Central memory CD8-positive, alpha-beta T cell (primary cell): ENCODE results near the gene HSD11B2.

Source experiments
- ATAC-seq: fragments of 150-1000 bp; cut with Tn5 transposase; replicated peaks from 2 replicates; pipeline ENCODE4 v1.10.0; 2022; ENCODE audit warnings: mild to moderate bottlenecking, moderate FRiP score, moderate number of reproducible peaks; ENCODE audit not compliant: poor library complexity, severe bottlenecking; ENCODE audit errors: extremely low read depth
- DNase-seq, 2 donors: peaks; one replicate each; pipeline ENCODE4 v3.0.0; 2021; ENCODE audit warnings: low spot score in 2 of 2
- H3K27ac Mint-ChIP-seq: one replicate; pipeline ENCODE4 v1.8.0; 2022; ENCODE audit warnings: low read depth, mild to moderate bottlenecking, moderate library complexity, mixed read lengths
- H3K27me3 Mint-ChIP-seq: one replicate; pipeline ENCODE4 v1.8.0; 2022; ENCODE audit warnings: mixed read lengths
- H3K36me3 Mint-ChIP-seq: one replicate; pipeline ENCODE4 v1.8.0; 2022; ENCODE audit warnings: mild to moderate bottlenecking, moderate library complexity, mixed read lengths; ENCODE audit not compliant: insufficient read depth
- H3K4me1 Mint-ChIP-seq: one replicate; pipeline ENCODE4 v1.8.0; 2022; ENCODE audit warnings: mixed read lengths
- H3K4me3 Mint-ChIP-seq: one replicate; pipeline ENCODE4 v1.8.0; 2022; ENCODE audit warnings: mild to moderate bottlenecking, moderate library complexity, mixed read lengths
- H3K9me3 Mint-ChIP-seq: one replicate; pipeline ENCODE4 v1.8.0; 2022; ENCODE audit warnings: mixed read lengths

Gene HSD11B2

GRCh38 chr16:67474551-67475455, 43.9 kb downstream of the HSD11B2 start:
- Mint-ChIP-seq H3K4me1 (peaks cover 64% of the 10 kb centered on the region), H3K9me3 (no peaks in the 10 kb centered on the region)

GRCh38 chr16:67477960-67478554, 47.1 kb downstream of the HSD11B2 start:
- no peak for ATAC-seq
- Mint-ChIP-seq H3K4me1 (peaks cover 65% of the 10 kb centered on the region), H3K36me3 (peaks cover 21% of the 10 kb centered on the region), H3K27ac (peak overlapping the region; percentile 61), H3K27me3 (no peaks in the 10 kb centered on the region), H3K4me3 (peak overlapping the region; percentile 50), H3K9me3 (no peaks in the 10 kb centered on the region)
- no peak for DNase-seq

More at GRCh38 chr16:67474551-67475455, 43.9 kb downstream of the HSD11B2 start:
- H3K27me3 Mint-ChIP-seq, result no peaks in the 10 kb centered on the region
- H3K27ac Mint-ChIP-seq, result no peak overlapping the region
- H3K36me3 Mint-ChIP-seq, result peaks cover 7% of the 10 kb centered on the region
- DNase-seq, result no peak
- H3K4me3 Mint-ChIP-seq, result no peak overlapping the region
- ATAC-seq, result no peak

GRCh38 chr16:67480833-67481560, 50.1 kb downstream of the HSD11B2 start, which contains the start of gene ATP6V0D1:
Gene ATP6V0D1, minus strand, starts transcription at chr16:67481157. Its CDS starts 71 bp downstream, at chr16:67481086.
- H3K27ac Mint-ChIP-seq, result peak within 1 kb of the TSS; percentile 99
- peak; percentile 89 for ATAC-seq
- H3K4me3 Mint-ChIP-seq, result peak within 1 kb of the TSS; percentile 99
- peaks cover 50% of the 10 kb centered on the region for H3K4me1 Mint-ChIP-seq
- peaks cover 23% of the 10 kb centered on the region for H3K36me3 Mint-ChIP-seq
- DNase-seq, result peak; percentile 98 to 99
- H3K27me3 Mint-ChIP-seq, result no peaks in the 10 kb centered on the region
- H3K9me3 Mint-ChIP-seq, result no peaks in the 10 kb centered on the region

GRCh38 chr16:67481561-67482232, 50.8 kb downstream of the HSD11B2 start:
- ATAC-seq (peak; percentile 3), DNase-seq (no peak)
- Mint-ChIP-seq H3K36me3 (peaks cover 25% of the 10 kb centered on the region), H3K9me3 (no peaks in the 10 kb centered on the region), H3K27me3 (no peaks in the 10 kb centered on the region), H3K27ac (peak overlapping the region; percentile 99), H3K4me3 (peak overlapping the region; percentile 99), H3K4me1 (peaks cover 50% of the 10 kb centered on the region)

GRCh38 chr16:67482233-67482924, 51.5 kb downstream of the HSD11B2 start:
- H3K4me1 Mint-ChIP-seq, result peaks cover 46% of the 10 kb centered on the region
- no peak for ATAC-seq
- peak overlapping the region; percentile 99 for H3K4me3 Mint-ChIP-seq

GRCh38 chr16:67483150-67483549, 52.2 kb downstream of the HSD11B2 start, which contains the start of gene AGRP:
Gene AGRP, minus strand, starts transcription at chr16:67483547. Its CDS starts 149 bp downstream, at chr16:67483398.
- ATAC-seq (no peak), DNase-seq (no peak)
- no peaks in the 10 kb centered on the region for H3K9me3 Mint-ChIP-seq
- peaks cover 27% of the 10 kb centered on the region for H3K36me3 Mint-ChIP-seq
- H3K4me3 Mint-ChIP-seq, result peak within 1 kb of the TSS; percentile 99
- H3K27me3 Mint-ChIP-seq, result no peaks in the 10 kb centered on the region
- H3K4me1 Mint-ChIP-seq, result peaks cover 38% of the 10 kb centered on the region
- H3K27ac Mint-ChIP-seq, result peak within 1 kb of the TSS; percentile 99

More at GRCh38 chr16:67482233-67482924, 51.5 kb downstream of the HSD11B2 start:
- Mint-ChIP-seq H3K36me3 (peaks cover 25% of the 10 kb centered on the region), H3K27me3 (no peaks in the 10 kb centered on the region), H3K9me3 (no peaks in the 10 kb centered on the region), H3K27ac (peak overlapping the region; percentile 99)
- DNase-seq, result no peak

GRCh38 chr16:67483731-67484525, 53.0 kb downstream of the HSD11B2 start:
- no peaks in the 10 kb centered on the region for H3K9me3 Mint-ChIP-seq
- DNase-seq (no peak), ATAC-seq (no peak)
- H3K36me3 Mint-ChIP-seq, result peaks cover 28% of the 10 kb centered on the region
- H3K4me1 Mint-ChIP-seq, result peaks cover 32% of the 10 kb centered on the region
- no peaks in the 10 kb centered on the region for H3K27me3 Mint-ChIP-seq
- no peak overlapping the region for H3K4me3 Mint-ChIP-seq
- H3K27ac Mint-ChIP-seq, result peak overlapping the region; percentile 55

- Mint-ChIP-seq H3K27me3 (no peaks in the 10 kb centered on the region), H3K4me3 (no peak overlapping the region), H3K36me3 (peaks cover 18% of the 10 kb centered on the region), H3K4me1 (peaks cover 16% of the 10 kb centered on the region), H3K27ac (peak overlapping the region; percentile 35), H3K9me3 (no peaks in the 10 kb centered on the region)
- DNase-seq (no peak), ATAC-seq (no peak)
Measured at GRCh38 chr16:67486805-67487204, 55.9 kb downstream of the HSD11B2 start.
